ENCODE data around the gene ZDHHC5. TPM values are rescaled to one million over a fixed set of nuclear protein-coding genes. Genes with fewer than 3 reads are reported as not detected.

Gene ZDHHC5
- total and polyA plus RNA-seq, 2 of the 13 experiments (the other 11 are each of a cell fraction or from before 2014, with no cell fraction given): 26.6 to 34.0 TPM

DNA sequence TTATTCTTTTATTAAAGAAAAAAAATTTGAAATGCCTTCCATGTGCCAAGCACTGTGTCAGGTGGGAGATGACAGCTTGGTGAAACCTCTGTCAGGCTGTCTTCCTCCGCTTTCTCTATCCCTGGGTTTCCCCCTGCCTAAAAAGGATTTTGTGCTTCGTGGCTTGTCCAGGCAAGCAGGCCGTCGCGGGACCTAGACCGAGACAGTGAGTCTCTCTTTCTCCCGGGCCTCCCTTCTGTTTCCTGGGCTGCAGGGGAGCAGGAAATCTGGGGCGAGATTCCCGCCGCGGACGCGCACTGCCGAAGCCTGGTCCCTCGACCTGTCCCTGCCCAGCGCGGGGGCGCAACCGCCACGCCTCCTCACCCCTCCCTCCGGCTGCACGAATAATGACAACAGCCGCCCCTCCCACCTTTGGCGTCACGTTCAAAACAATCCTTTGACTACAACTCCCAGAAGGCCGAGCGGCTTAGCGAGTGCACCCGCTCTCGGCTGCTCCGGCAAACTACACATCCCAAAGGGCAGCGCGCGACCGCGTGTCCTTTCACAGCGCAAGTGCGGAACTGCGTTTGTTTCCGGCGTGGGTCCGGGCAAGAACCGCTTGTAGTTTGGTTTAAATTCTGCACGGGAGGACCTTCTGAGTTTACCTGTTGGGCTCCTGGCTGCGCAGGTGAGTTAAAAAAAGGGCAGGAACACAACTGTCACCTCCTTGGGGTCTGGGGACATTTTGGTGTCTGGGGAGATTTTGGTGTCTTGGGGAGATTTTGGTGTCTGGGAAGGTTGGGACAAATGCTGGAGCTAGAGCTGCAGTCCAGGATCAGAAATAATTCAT is 10.5 kb upstream of the ZDHHC5 start, which contains the start of gene CLP1 (continued):
- TF ChIP-seq SNAPC4 (CRISPR knock-in tag; IDR thresholded peaks at IDR 0.05): peak; percentile 69; the same call in 1 of the 2 replicates
- no peak; the same call in none of the 2 replicates for TF ChIP-seq ZBTB14 (CRISPR knock-in tag; IDR thresholded peaks at IDR 0.05)
- TF ChIP-seq, protein P1, sequence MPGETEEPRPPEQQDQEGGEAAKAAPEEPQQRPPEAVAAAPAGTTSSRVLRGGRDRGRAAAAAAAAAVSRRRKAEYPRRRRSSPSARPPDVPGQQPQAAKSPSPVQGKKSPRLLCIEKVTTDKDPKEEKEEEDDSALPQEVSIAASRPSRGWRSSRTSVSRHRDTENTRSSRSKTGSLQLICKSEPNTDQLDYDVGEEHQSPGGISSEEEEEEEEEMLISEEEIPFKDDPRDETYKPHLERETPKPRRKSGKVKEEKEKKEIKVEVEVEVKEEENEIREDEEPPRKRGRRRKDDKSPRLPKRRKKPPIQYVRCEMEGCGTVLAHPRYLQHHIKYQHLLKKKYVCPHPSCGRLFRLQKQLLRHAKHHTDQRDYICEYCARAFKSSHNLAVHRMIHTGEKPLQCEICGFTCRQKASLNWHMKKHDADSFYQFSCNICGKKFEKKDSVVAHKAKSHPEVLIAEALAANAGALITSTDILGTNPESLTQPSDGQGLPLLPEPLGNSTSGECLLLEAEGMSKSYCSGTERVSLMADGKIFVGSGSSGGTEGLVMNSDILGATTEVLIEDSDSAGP (CRISPR knock-in tag; IDR thresholded peaks at IDR 0.05; ENCODE audit: borderline replicate concordance): peak; percentile 89
- TF ChIP-seq ZBTB37 (CRISPR knock-in tag; IDR thresholded peaks at IDR 0.05): no peak
- 0 out of 2 replicates have a peak, but pooled peaks have one; percentile 13 for TF ChIP-seq HNF1A (IDR thresholded peaks at IDR 0.05; ENCODE audit: low read depth)
- peak; percentile 74 for TF ChIP-seq HNF1A (CRISPR knock-in tag; IDR thresholded peaks at IDR 0.05; ENCODE audit: borderline replicate concordance)
- TF ChIP-seq HNF4A (CRISPR knock-in tag; IDR thresholded peaks at IDR 0.05): no peak; the same call in 1 of the 2 replicates
- peak; percentile 80; the same call in 1 of the 2 replicates for TF ChIP-seq ZZZ3 (CRISPR knock-in tag; IDR thresholded peaks at IDR 0.05; ENCODE audit: borderline replicate concordance)
- TF ChIP-seq ZNF484 (CRISPR knock-in tag; IDR thresholded peaks at IDR 0.05; ENCODE audit: borderline replicate concordance, low read depth): no peak
- TF ChIP-seq SATB2 (CRISPR knock-in tag; IDR thresholded peaks at IDR 0.05): no peak
- TF ChIP-seq SNAPC2 (CRISPR knock-in tag; IDR thresholded peaks at IDR 0.05): no peak
- no peak for TF ChIP-seq ZFP36 (IDR thresholded peaks at IDR 0.05; ENCODE audit: borderline replicate concordance, low read depth, low read length, partially characterized antibody)
- no peak for TF ChIP-seq ZBTB1 (CRISPR knock-in tag; IDR thresholded peaks at IDR 0.05; ENCODE audit: borderline replicate concordance)
- peak; percentile 57 for TF ChIP-seq SRSF1 (optimal IDR thresholded peaks at IDR 0.05; ENCODE audit: low read depth, low read length)
